Esophagus muscularis mucosa (tissue), 3 donors: ENCODE results near the gene ST8SIA4.
"Not testable (repeated sequence)": the region's sequence is repeated elsewhere in the genome, so short reads cannot be mapped to it uniquely, and the experiment has no call there.

Experiments used
- CTCF ChIP-seq, 3 experiments: fragments of 200-600 bp in 2 of 3; fragments of 450-650 bp in 1 of 3; sonication (generic) in 2 of 3; IDR thresholded peaks; one replicate each; pipeline ENCODE4 v1.5.1; 2017 to 2019; ENCODE audit warnings: antibody characterized with exemption in 3 of 3, mild to moderate bottlenecking in 2 of 3, moderate library complexity in 1 of 3
- POLR2A ChIP-seq: fragments of 450-650 bp; IDR thresholded peaks from one replicate; pipeline ENCODE4 v1.6.1; 2017; ENCODE audit warnings: antibody characterized with exemption, moderate library complexity, mild to moderate bottlenecking, low read depth
- POLR2AphosphoS5 ChIP-seq, 2 donors: sonication (generic); formaldehyde crosslinking; IDR thresholded peaks; one replicate each; pipeline ENCODE4 v1.6.1; 2017; ENCODE audit warnings: antibody characterized with exemption in 2 of 2

GRCh38 chr5:100785536-100785935 is 117.5 kb downstream of the ST8SIA4 start:
- not testable (repeated sequence) for TF ChIP-seq CTCF (IDR thresholded peaks at IDR 0.05); POLR2A; POLR2AphosphoS5 (IDR thresholded peaks at IDR 0.05)
